Stimulated activated CD4-positive, alpha-beta T cell treated with anti-CD3 and anti-CD28 coated beads, Interleukin-12 subunit alpha, Interleukin-12 subunit beta, amount 100 ng/mL, for 48 hours (primary cell): Measurements from ENCODE around the gene KRTAP5-2.

Source experiments
- DNase-seq, 3 donors: peaks; one replicate each; pipeline ENCODE4 v3.0.0-alpha.2; 2020; ENCODE audit warnings: low read depth in 2 of 3, low spot score in 1 of 3

Gene KRTAP5-2

GRCh38 chr11:1568441-1568911 lies 29.6 kb downstream of the KRTAP5-2 start:
- DNase-seq, result no peak

GRCh38 chr11:1567721-1568100 lies 30.4 kb downstream of the KRTAP5-2 start:
- DNase-seq, result no peak

- DNase-seq, result no peak
Observed at GRCh38 chr11:1567052-1567720, 30.9 kb downstream of the KRTAP5-2 start.

GRCh38 chr11:1566381-1567051 lies 31.6 kb downstream of the KRTAP5-2 start:
- no peak for DNase-seq

- no peak for DNase-seq
Observed at GRCh38 chr11:1565904-1566247, 32.2 kb downstream of the KRTAP5-2 start.

- DNase-seq, result no peak
Observed at GRCh38 chr11:1565173-1565903, 32.8 kb downstream of the KRTAP5-2 start.

- DNase-seq, result no peak
Observed at GRCh38 chr11:1564535-1565172, 33.4 kb downstream of the KRTAP5-2 start.

GRCh38 chr11:1563697-1564534 lies 34.2 kb downstream of the KRTAP5-2 start:
- no peak for DNase-seq

- DNase-seq, result no peak
Observed at GRCh38 chr11:1563149-1563638, 34.9 kb downstream of the KRTAP5-2 start.

- DNase-seq, result no peak
Observed at GRCh38 chr11:1562469-1563148, 35.5 kb downstream of the KRTAP5-2 start.

- no peak for DNase-seq
Observed at GRCh38 chr11:1561955-1562354, 36.1 kb downstream of the KRTAP5-2 start.

GRCh38 chr11:1561266-1561665 lies 36.8 kb downstream of the KRTAP5-2 start:
- DNase-seq, result no peak

- DNase-seq, result no peak
Observed at GRCh38 chr11:1560649-1561251, 37.3 kb downstream of the KRTAP5-2 start.

GRCh38 chr11:1560002-1560648 lies 38.0 kb downstream of the KRTAP5-2 start:
- DNase-seq, result no peak

- no peak for DNase-seq
Observed at GRCh38 chr11:1559111-1559951, 38.8 kb downstream of the KRTAP5-2 start.

GRCh38 chr11:1558775-1559110 lies 39.4 kb downstream of the KRTAP5-2 start:
- no peak for DNase-seq

- no peak for DNase-seq
Observed at GRCh38 chr11:1557904-1558774, 40.0 kb downstream of the KRTAP5-2 start.
